BJ (cell line): ENCODE data around the gene SLC23A3. TPM values are rescaled to one million over a fixed set of nuclear protein-coding genes. Genes with fewer than 3 reads are reported as not detected.

Source experiments
- CTCF ChIA-PET: fragments of 350-600 bp; formaldehyde crosslinking; extraction: SDS; loops from one replicate; lab custom pipeline; 2021; ENCODE audit warnings: antibody characterized with exemption, inconsistent platforms; lab: Yijun Ruan, JAX
- POLR2A ChIA-PET: fragments of 300-600 bp; sonication (Branson Sonifier 250); formaldehyde crosslinking; extraction: SDS; loops from one replicate; lab custom pipeline; 2021; ENCODE audit warnings: antibody characterized with exemption; lab: Charles Lee
- DNase-seq: peaks from one replicate; pipeline ENCODE4 v3.0.0-alpha.2; 2011; ENCODE audit warnings: low read depth
- H3K27me3 ChIP-seq: 2 replicates; pipeline ENCODE4 v1.6.0; 2011; ENCODE audit warnings: low read length; ENCODE audit not compliant: control insufficient read depth, insufficient read depth
- H3K36me3 ChIP-seq: 2 replicates; pipeline ENCODE4 v1.5.1; 2011; ENCODE audit warnings: low read length; ENCODE audit not compliant: control insufficient read depth, insufficient read depth
- H3K4me3 ChIP-seq: 2 replicates; pipeline ENCODE4 v1.5.1; 2011; ENCODE audit warnings: low read depth, mild to moderate bottlenecking, control low read depth, low read length
- polyA plus RNA-seq: library from polyadenylated mRNA; depleted of rRNA; stranded (reverse); fragments of >200 nt; gene quantifications from 2 replicates; pipeline ENCODE4 v1.2.3, GENCODE V29; 2011
- TF ChIP-seq, protein P1 (sequence below): IDR thresholded peaks from 2 replicates; pipeline ENCODE4 v1.5.1; 2011; ENCODE audit warnings: low read depth, mild to moderate bottlenecking, control low read depth, inconsistent platforms, low read length, moderate library complexity; ENCODE audit not compliant: insufficient read depth

Gene SLC23A3
- polyA plus RNA-seq, 1 experiment = 1.3 TPM

- H3K27me3 ChIP-seq = no peaks in the 10 kb centered on the region
- TF ChIP-seq, protein P1, sequence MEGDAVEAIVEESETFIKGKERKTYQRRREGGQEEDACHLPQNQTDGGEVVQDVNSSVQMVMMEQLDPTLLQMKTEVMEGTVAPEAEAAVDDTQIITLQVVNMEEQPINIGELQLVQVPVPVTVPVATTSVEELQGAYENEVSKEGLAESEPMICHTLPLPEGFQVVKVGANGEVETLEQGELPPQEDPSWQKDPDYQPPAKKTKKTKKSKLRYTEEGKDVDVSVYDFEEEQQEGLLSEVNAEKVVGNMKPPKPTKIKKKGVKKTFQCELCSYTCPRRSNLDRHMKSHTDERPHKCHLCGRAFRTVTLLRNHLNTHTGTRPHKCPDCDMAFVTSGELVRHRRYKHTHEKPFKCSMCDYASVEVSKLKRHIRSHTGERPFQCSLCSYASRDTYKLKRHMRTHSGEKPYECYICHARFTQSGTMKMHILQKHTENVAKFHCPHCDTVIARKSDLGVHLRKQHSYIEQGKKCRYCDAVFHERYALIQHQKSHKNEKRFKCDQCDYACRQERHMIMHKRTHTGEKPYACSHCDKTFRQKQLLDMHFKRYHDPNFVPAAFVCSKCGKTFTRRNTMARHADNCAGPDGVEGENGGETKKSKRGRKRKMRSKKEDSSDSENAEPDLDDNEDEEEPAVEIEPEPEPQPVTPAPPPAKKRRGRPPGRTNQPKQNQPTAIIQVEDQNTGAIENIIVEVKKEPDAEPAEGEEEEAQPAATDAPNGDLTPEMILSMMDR = no peak
- CTCF ChIA-PET = interaction anchor here (0.6 to 14.8 kb wide), 14 partner anchors 12 to 364 kb away, joined by 3 to 211 read pairs (median 10); partner anchors contain the start of genes IHH and SLC23A3
- H3K36me3 ChIP-seq = no peaks in the 10 kb centered on the region; the same call in 1 of the 2 replicates
- POLR2A ChIA-PET = no interaction called here
- DNase-seq = no peak
- no peak overlapping the region for H3K4me3 ChIP-seq
Measured at GRCh38 chr2:219158025-219158424, 11.8 kb downstream of the SLC23A3 start.

GRCh38 chr2:219157396-219157795 is 12.4 kb downstream of the SLC23A3 start:
- no peaks in the 10 kb centered on the region for H3K27me3 ChIP-seq
- DNase-seq = no peak
- ChIA-PET CTCF (interaction anchor here (0.7 to 14.8 kb wide), 12 partner anchors 11 to 177 kb away, joined by 3 to 211 read pairs (median 16); partner anchors contain the start of gene IHH), POLR2A (no interaction called here)
- H3K4me3 ChIP-seq = no peak overlapping the region
- TF ChIP-seq, protein P1 = no peak
- no peaks in the 10 kb centered on the region; the same call in 1 of the 2 replicates for H3K36me3 ChIP-seq

DNA sequence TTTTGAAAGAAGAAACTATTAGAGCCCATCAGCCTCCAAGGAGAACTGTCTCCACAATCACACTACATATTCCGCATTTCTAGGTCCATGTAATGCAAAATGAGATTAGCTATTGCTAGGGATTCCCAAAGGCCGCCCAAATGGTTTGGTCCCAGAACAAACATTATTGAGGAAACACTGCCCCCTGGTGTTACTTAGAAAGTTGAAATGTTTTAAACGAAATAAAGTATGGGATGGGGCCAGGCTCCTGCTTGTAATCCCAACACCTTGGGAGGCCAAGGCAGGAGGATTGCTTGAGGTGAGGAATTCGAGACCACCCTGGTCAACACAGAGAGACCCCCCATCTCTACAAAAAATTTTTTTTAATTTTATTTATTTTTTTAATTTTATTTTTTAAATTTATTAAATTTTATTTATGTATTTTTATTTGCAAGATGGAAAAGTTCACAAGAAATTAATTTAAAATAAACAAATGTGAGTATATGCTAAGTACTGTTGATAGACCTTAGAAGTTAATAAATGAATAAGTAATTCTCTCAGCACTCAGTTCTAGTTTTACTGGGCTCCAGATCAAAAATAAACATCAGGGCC is 14.7 kb downstream of the SLC23A3 start:
- DNase-seq = no peak
- ChIA-PET POLR2A (no interaction called here), CTCF (interaction anchor here (0.6 to 14.8 kb wide), 25 partner anchors 9 to 303 kb away, joined by 3 to 211 read pairs (median 5); partner anchors contain the start of genes CFAP65 and IHH)
- Histone ChIP-seq H3K4me3 (no peak overlapping the region), H3K27me3 (no peaks in the 10 kb centered on the region), H3K36me3 (no peaks in the 10 kb centered on the region)
- TF ChIP-seq, protein P1 = peak; percentile 48

DNA sequence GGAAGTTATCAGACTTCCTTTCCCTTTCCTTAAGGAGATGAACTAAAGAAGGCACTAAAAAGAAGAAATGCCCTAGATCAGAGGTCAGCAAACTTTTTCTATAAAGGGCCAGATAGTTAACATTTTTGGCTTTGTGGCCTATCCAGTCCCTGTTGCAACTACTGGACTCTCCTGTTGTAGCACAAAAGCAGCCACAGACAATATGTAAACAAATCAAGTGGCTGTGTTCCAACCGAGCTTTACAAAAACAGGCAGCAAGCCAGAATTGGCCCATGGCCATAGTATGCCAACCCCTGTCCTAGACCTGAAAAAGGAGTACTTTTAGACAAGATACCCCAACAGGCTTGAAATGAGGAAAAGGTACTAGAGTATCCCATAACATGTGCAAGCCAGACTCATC is 20.2 kb downstream of the SLC23A3 start:
- Histone ChIP-seq H3K4me3 (no peak overlapping the region), H3K27me3 (no peaks in the 10 kb centered on the region), H3K36me3 (peaks cover 3% of the 10 kb centered on the region)
- TF ChIP-seq, protein P1 = no peak
- ChIA-PET CTCF (interaction anchor here (3.4 to 14.8 kb wide), 5 partner anchors 7 to 122 kb away, joined by 15 to 211 read pairs (median 92); partner anchors contain the start of genes IHH and NHEJ1), POLR2A (no interaction called here)
- no peak for DNase-seq

DNA sequence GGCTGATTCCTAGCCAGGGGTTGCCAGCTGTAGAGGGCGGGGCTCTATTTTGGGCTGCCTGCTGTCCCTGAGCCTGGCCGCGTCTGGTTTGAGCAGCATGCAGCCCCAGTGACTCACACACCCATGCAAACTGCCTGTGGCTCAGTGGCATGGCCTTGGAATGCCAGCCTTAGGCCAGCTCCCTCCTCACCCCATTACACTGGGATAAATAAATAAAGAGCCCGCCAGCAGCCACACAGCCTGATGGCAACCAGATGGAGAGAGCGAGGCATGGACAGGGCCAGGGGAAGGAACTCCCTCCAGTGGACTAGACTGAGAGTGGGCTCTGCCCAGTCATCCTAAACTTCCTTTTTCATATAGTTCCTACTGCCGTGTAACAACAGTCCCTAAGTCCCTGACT is 27.5 kb downstream of the SLC23A3 start:
- POLR2A ChIA-PET = no interaction called here
- no peaks in the 10 kb centered on the region for H3K27me3 ChIP-seq
- H3K36me3 ChIP-seq = peaks cover 4% of the 10 kb centered on the region
- peak; percentile 76 for DNase-seq
- TF ChIP-seq, protein P1 = peak; percentile 59
- CTCF ChIA-PET = interaction anchor here (0.6 to 9.9 kb wide), 17 partner anchors 9 to 1617 kb away, joined by 3 to 92 read pairs (median 5); partner anchors contain the start of gene NHEJ1
- H3K4me3 ChIP-seq = no peak overlapping the region
